Kidney capillary endothelial cell (primary cell): ENCODE measurements around the gene CCDC102B.
"Not testable (repeated sequence)": the region's sequence is repeated elsewhere in the genome, so short reads cannot be mapped to it uniquely, and the experiment has no call there.

Source experiments
- DNase-seq: peaks from one replicate; pipeline ENCODE4 v3.0.0-alpha.2; 2018; ENCODE audit warnings: low spot score

Gene CCDC102B

GRCh38 chr18:68830256-68831045, 32.6 kb downstream of the CCDC102B start:
- no peak for DNase-seq

GRCh38 chr18:68833756-68834155, 35.9 kb downstream of the CCDC102B start:
- no peak for DNase-seq

- no peak for DNase-seq
These were observed 40.0 kb downstream of the CCDC102B start for GRCh38 chr18:68837665-68838451.

- no peak for DNase-seq
These were observed 41.8 kb downstream of the CCDC102B start for GRCh38 chr18:68839701-68840100.

- peak; percentile 91 for DNase-seq
These were observed 42.8 kb downstream of the CCDC102B start for GRCh38 chr18:68840554-68841263.

- no peak for DNase-seq
These were observed 43.4 kb downstream of the CCDC102B start for GRCh38 chr18:68841301-68841700.

- DNase-seq, result no peak
These were observed 45.1 kb downstream of the CCDC102B start for GRCh38 chr18:68842951-68843350.

- no peak for DNase-seq
These were observed 45.7 kb downstream of the CCDC102B start for GRCh38 chr18:68843473-68844089.

- peak; percentile 27 for DNase-seq
These were observed 49.4 kb downstream of the CCDC102B start for GRCh38 chr18:68847219-68847837.

- no peak for DNase-seq
These were observed 50.4 kb downstream of the CCDC102B start for GRCh38 chr18:68848242-68848641.

- no peak for DNase-seq
These were observed 57.0 kb downstream of the CCDC102B start for GRCh38 chr18:68854786-68855391.

GRCh38 chr18:68855491-68855890, 57.6 kb downstream of the CCDC102B start:
- DNase-seq, result no peak

GRCh38 chr18:68861365-68861764, 63.5 kb downstream of the CCDC102B start:
- no peak for DNase-seq

- DNase-seq, result no peak
These were observed 67.1 kb downstream of the CCDC102B start for GRCh38 chr18:68865021-68865420.

GRCh38 chr18:68865503-68865902, 67.6 kb downstream of the CCDC102B start:
- DNase-seq, result no peak

- DNase-seq, result no peak
These were observed 75.1 kb downstream of the CCDC102B start for GRCh38 chr18:68873003-68873402.

- DNase-seq, result no peak
These were observed 76.5 kb downstream of the CCDC102B start for GRCh38 chr18:68874361-68874760.

GRCh38 chr18:68879947-68880346, 82.1 kb downstream of the CCDC102B start:
- not testable (repeated sequence) for DNase-seq

- no peak for DNase-seq
These were observed 89.5 kb downstream of the CCDC102B start for GRCh38 chr18:68887410-68887809.

- no peak for DNase-seq
These were observed 95.5 kb downstream of the CCDC102B start for GRCh38 chr18:68893354-68893753.

GRCh38 chr18:68897286-68897685, 99.4 kb downstream of the CCDC102B start:
- DNase-seq, result no peak
